ENCODE measurements around the gene DLGAP1.

DNA sequence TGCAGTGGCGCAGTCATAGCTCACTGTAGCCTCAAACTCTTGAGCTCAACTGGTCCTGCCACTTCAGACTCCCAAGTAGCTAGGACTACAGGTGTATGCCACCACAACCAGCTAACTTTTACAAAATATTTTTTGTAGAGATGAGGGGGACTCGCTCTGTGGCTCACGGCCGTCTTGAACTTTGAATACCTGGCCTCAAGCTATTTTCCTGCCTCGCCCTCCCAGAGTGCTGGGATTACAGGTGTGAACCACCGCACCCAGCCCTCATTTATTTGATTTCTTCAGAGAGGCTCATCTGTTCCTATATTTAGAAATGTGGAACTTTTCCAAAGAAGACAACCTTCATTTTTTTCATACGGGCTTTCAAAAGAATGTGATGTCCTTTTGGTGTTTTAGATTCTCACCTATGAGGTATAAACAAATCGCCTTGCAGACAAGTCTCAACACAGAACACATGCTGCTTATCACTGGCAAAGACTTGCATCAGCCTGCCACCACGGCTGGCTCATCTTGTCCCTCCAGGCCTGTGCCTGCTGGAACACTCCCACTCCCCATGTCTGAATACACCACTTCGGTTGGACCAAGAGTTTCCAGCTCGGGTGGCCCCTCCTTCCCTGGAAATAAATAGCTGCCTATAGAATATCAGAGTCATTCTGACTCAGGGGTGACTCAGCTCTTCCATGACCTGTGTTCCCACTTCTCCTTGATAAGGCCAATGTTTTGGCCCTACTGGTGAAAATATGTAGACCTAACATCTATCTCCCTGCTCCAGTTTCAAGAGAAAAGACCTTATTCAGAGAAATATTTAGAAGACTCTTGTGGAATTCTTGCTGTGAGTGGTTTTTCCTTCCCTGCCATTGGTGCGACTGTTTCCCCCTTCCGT, 802.5 kb downstream of the DLGAP1 start:
- TF ChIP-seq PPARA (CRISPR knock-in tag; IDR thresholded peaks at IDR 0.05; ENCODE audit: borderline replicate concordance): no peak
- TF ChIP-seq ARNTL (CRISPR knock-in tag; IDR thresholded peaks at IDR 0.05; ENCODE audit: borderline replicate concordance, low read depth): no peak
- no peak for TF ChIP-seq ZFP30 (CRISPR knock-in tag; IDR thresholded peaks at IDR 0.05)

Data from SK-N-SH treated with all-trans-retinoic acid at 6 μM for 48 hours (cell line).